ENCODE results near the gene NT5C2. TPM values are rescaled to one million over a fixed set of nuclear protein-coding genes. Genes with fewer than 3 reads are reported as not detected.
A peak's percentile ranks its signal among the peaks of the same experiment; 100 is the strongest.

Gene NT5C2
- total and polyA plus RNA-seq, 8 donors = 19.4 to 45.0 (median 26.4) TPM

- peaks cover 0 to 8% (median 0%) of the 10 kb centered on the region in 3 donors for H3K4me1 ChIP-seq
- ATAC-seq (no peak), DNase-seq (no peak), FAIRE-seq (no peak)
- intact Hi-C loops (cut with DNase I) = no loop called here
- 92 to 95% methylated on average over 1 of the region's 1 CpG for WGBS, 2 donors
- H3K4me3 ChIP-seq = no peak overlapping the region
- no peaks in the 10 kb centered on the region for H3K27me3 ChIP-seq
- H3K36me3 ChIP-seq = no peaks in the 10 kb centered on the region
- no peak for TF ChIP-seq CTCF (IDR thresholded peaks at IDR 0.05)
- H3K27ac ChIP-seq = no peak overlapping the region
- H3K9me3 ChIP-seq = no peaks in the 10 kb centered on the region
These were observed 6.4 kb upstream of the NT5C2 start for GRCh38 chr10:103199488-103199887.

- Histone ChIP-seq H3K4me3 (no peak overlapping the region), H3K4me1 (peaks cover 0 to 8% (median 0%) of the 10 kb centered on the region in 3 donors), H3K27ac (no peak overlapping the region), H3K27me3 (no peaks in the 10 kb centered on the region), H3K9me3 (no peaks in the 10 kb centered on the region), H3K36me3 (no peaks in the 10 kb centered on the region)
- ATAC-seq (no peak), FAIRE-seq (no peak), DNase-seq (no peak)
- 72 to 83% methylated on average over 8 of the region's 8 CpGs for WGBS, 2 donors
- intact Hi-C loops (cut with DNase I) = no loop called here
- TF ChIP-seq CTCF (IDR thresholded peaks at IDR 0.05) = no peak
These were observed 5.6 kb upstream of the NT5C2 start for GRCh38 chr10:103198648-103199047.

- Histone ChIP-seq H3K9me3 (no peaks in the 10 kb centered on the region), H3K36me3 (no peaks in the 10 kb centered on the region), H3K27me3 (no peaks in the 10 kb centered on the region), H3K27ac (peak overlapping the region in 1 of 4 donors; percentile 44), H3K4me3 (no peak overlapping the region), H3K4me1 (peaks cover 0 to 8% (median 0%) of the 10 kb centered on the region in 3 donors)
- 78 to 79% methylated on average over 2 of the region's 2 CpGs for WGBS, 2 donors
- no peak for DNase-seq
- intact Hi-C loops (cut with DNase I) = no loop called here
- TF ChIP-seq CTCF (IDR thresholded peaks at IDR 0.05) = no peak
- FAIRE-seq = no peak
- ATAC-seq = no peak
These were observed 4.8 kb upstream of the NT5C2 start for GRCh38 chr10:103197903-103198302.

GRCh38 chr10:103197174-103197573 is 4.1 kb upstream of the NT5C2 start:
- 59 to 64% methylated on average over 3 of the region's 3 CpGs for WGBS, 2 donors
- DNase-seq (peak in 3 of 6 donors; percentile 40 to 60 (median 55)), FAIRE-seq (no peak), ATAC-seq (peak in 3 of 4 donors; percentile 14 to 61 (median 56))
- TF ChIP-seq CTCF (IDR thresholded peaks at IDR 0.05) = no peak
- H3K27ac ChIP-seq = peak overlapping the region in 2 of 4 donors; percentile 19 to 44
- no peaks in the 10 kb centered on the region for H3K36me3 ChIP-seq
- peaks cover 0 to 8% (median 0%) of the 10 kb centered on the region in 3 donors for H3K4me1 ChIP-seq
- no peaks in the 10 kb centered on the region for H3K27me3 ChIP-seq
- H3K4me3 ChIP-seq = no peak overlapping the region
- no peaks in the 10 kb centered on the region for H3K9me3 ChIP-seq
- intact Hi-C loops (cut with DNase I) = no loop called here

- no peak for TF ChIP-seq CTCF (IDR thresholded peaks at IDR 0.05)
- FAIRE-seq (no peak), ATAC-seq (no peak), DNase-seq (no peak)
- Histone ChIP-seq H3K9me3 (no peaks in the 10 kb centered on the region), H3K27ac (peak overlapping the region in 1 of 4 donors; percentile 44), H3K4me3 (no peak overlapping the region), H3K27me3 (no peaks in the 10 kb centered on the region), H3K36me3 (no peaks in the 10 kb centered on the region), H3K4me1 (peaks cover 0 to 11% (median 4%) of the 10 kb centered on the region in 3 donors)
- WGBS, 2 donors = 53% methylated on average over 2 of the region's 2 CpGs
- intact Hi-C loops (cut with DNase I) = no loop called here
These were observed 3.4 kb upstream of the NT5C2 start for GRCh38 chr10:103196516-103196915.

Data from pancreas (tissue), 10 donors.